Thyroid gland (tissue), 4 donors: ENCODE measurements around the gene SLC36A3.

Experiments used
- POLR2A ChIP-seq, 2 donors: fragments of 450-650 bp; IDR thresholded peaks; one replicate each; pipeline ENCODE4 v1.6.1; 2017; ENCODE audit warnings: antibody characterized with exemption in 2 of 2, mild to moderate bottlenecking in 2 of 2, moderate library complexity in 1 of 2
- TF ChIP-seq, protein P1 (sequence below), 6 experiments: fragments of 200-600 bp in 3 of 6; fragments of 450-650 bp in 3 of 6; sonication (generic) in 3 of 6; IDR thresholded peaks; one replicate each; pipeline ENCODE4 v1.5.1; 2016 to 2019; ENCODE audit warnings: antibody characterized with exemption in 6 of 6, mild to moderate bottlenecking in 2 of 6, inconsistent platforms in 1 of 6, moderate library complexity in 1 of 6

DNA sequence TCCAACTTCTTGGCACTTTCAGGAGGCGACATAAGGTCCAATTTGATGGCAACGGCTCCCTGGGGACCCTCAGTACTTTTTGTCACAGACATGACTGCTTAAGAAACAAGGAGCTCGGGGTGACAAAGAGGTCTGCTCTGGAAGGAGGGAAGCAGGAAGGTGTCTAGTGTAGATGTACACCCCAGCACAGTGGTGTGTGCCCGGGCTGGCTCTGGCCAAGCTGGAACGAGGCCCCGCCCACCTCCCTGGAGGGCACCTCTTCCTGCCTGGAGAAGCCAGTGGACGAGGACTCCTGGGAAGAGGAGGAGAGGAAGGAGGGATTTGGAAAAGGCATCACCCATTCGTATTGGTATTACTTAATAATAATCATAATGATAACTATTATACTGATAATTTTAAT, 43.8 kb upstream of the SLC36A3 start, which contains the start of gene SLC36A2:
- TF ChIP-seq, protein P1, sequence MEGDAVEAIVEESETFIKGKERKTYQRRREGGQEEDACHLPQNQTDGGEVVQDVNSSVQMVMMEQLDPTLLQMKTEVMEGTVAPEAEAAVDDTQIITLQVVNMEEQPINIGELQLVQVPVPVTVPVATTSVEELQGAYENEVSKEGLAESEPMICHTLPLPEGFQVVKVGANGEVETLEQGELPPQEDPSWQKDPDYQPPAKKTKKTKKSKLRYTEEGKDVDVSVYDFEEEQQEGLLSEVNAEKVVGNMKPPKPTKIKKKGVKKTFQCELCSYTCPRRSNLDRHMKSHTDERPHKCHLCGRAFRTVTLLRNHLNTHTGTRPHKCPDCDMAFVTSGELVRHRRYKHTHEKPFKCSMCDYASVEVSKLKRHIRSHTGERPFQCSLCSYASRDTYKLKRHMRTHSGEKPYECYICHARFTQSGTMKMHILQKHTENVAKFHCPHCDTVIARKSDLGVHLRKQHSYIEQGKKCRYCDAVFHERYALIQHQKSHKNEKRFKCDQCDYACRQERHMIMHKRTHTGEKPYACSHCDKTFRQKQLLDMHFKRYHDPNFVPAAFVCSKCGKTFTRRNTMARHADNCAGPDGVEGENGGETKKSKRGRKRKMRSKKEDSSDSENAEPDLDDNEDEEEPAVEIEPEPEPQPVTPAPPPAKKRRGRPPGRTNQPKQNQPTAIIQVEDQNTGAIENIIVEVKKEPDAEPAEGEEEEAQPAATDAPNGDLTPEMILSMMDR (IDR thresholded peaks at IDR 0.05), result no peak
- TF ChIP-seq POLR2A (IDR thresholded peaks at IDR 0.05), result no peak
